BJ (cell line): ENCODE measurements around the gene ZNF688. TPM values are rescaled to one million over a fixed set of nuclear protein-coding genes. Genes with fewer than 3 reads are reported as not detected.

Experiments used
- CTCF ChIA-PET: fragments of 350-600 bp; formaldehyde crosslinking; extraction: SDS; loops from one replicate; lab custom pipeline; 2021; ENCODE audit warnings: antibody characterized with exemption, inconsistent platforms; lab: Yijun Ruan, JAX
- POLR2A ChIA-PET: fragments of 300-600 bp; sonication (Branson Sonifier 250); formaldehyde crosslinking; extraction: SDS; loops from one replicate; lab custom pipeline; 2021; ENCODE audit warnings: antibody characterized with exemption; lab: Charles Lee
- DNase-seq: peaks from one replicate; pipeline ENCODE4 v3.0.0-alpha.2; 2011; ENCODE audit warnings: low read depth
- H3K27me3 ChIP-seq: 2 replicates; pipeline ENCODE4 v1.6.0; 2011; ENCODE audit warnings: low read length; ENCODE audit not compliant: control insufficient read depth, insufficient read depth
- H3K36me3 ChIP-seq: 2 replicates; pipeline ENCODE4 v1.5.1; 2011; ENCODE audit warnings: low read length; ENCODE audit not compliant: control insufficient read depth, insufficient read depth
- H3K4me3 ChIP-seq: 2 replicates; pipeline ENCODE4 v1.5.1; 2011; ENCODE audit warnings: low read depth, mild to moderate bottlenecking, control low read depth, low read length
- CTCF ChIP-seq: IDR thresholded peaks from 2 replicates; pipeline ENCODE4 v1.5.1; 2011; ENCODE audit warnings: low read depth, mild to moderate bottlenecking, control low read depth, inconsistent platforms, low read length, moderate library complexity; ENCODE audit not compliant: insufficient read depth
- polyA plus RNA-seq: library from polyadenylated mRNA; depleted of rRNA; stranded (reverse); fragments of >200 nt; gene quantifications from 2 replicates; pipeline ENCODE4 v1.2.3, GENCODE V29; 2011

Gene ZNF688
- polyA plus RNA-seq, 1 experiment, result 6.3 TPM

- peaks cover 2% of the 10 kb centered on the region for H3K36me3 ChIP-seq
- POLR2A ChIA-PET, result interaction anchor here (0.6 to 1.0 kb wide), 2 partner anchors 18 to 75 kb away, joined by 3 to 4 read pairs; partner anchors contain the start of gene ZNF689
- DNase-seq, result no peak
- H3K27me3 ChIP-seq, result no peaks in the 10 kb centered on the region
- peak overlapping the region; percentile 56 for H3K4me3 ChIP-seq
- peak; percentile 87 for TF ChIP-seq CTCF
- CTCF ChIA-PET, result interaction anchor here (0.6 to 2.6 kb wide), 15 partner anchors 9 to 157 kb away, joined by 3 to 13 read pairs (median 4); partner anchors contain the start of genes DCTPP1 and ZNF764
Measured at GRCh38 chr16:30535777-30536190, 35.7 kb downstream of the ZNF688 start.

GRCh38 chr16:30535106-30535776 lies 36.3 kb downstream of the ZNF688 start:
- no peak for DNase-seq
- H3K36me3 ChIP-seq, result peaks cover 2% of the 10 kb centered on the region
- H3K4me3 ChIP-seq, result peak overlapping the region; percentile 56
- CTCF ChIA-PET, result interaction anchor here (0.6 to 2.6 kb wide), 16 partner anchors 11 to 157 kb away, joined by 3 to 13 read pairs (median 4); partner anchors contain the start of genes DCTPP1, PRR14 and ZNF764
- H3K27me3 ChIP-seq, result no peaks in the 10 kb centered on the region
- no peak for TF ChIP-seq CTCF
- POLR2A ChIA-PET, result interaction anchor here (0.6 to 1.0 kb wide), 2 partner anchors 19 to 75 kb away, joined by 3 to 4 read pairs; partner anchors contain the start of gene ZNF689

GRCh38 chr16:30534368-30535105 lies 37.0 kb downstream of the ZNF688 start, which contains the start of gene ZNF747:
ZNF747 (minus strand) TSS chr16:30534858; CDS start chr16:30534679, 179 bp downstream.
- ChIA-PET POLR2A (no interaction called here), CTCF (interaction anchor here (1.0 to 2.6 kb wide), 7 partner anchors 9 to 116 kb away, joined by 3 to 13 read pairs (median 5); partner anchors contain the start of genes DCTPP1, PRR14 and ZNF764)
- TF ChIP-seq CTCF, result no peak
- Histone ChIP-seq H3K4me3 (peak within 1 kb of the TSS; percentile 56), H3K36me3 (peaks cover 2% of the 10 kb centered on the region), H3K27me3 (no peaks in the 10 kb centered on the region)
- DNase-seq, result no peak

- peak overlapping the region; percentile 56 for H3K4me3 ChIP-seq
- H3K27me3 ChIP-seq, result no peaks in the 10 kb centered on the region
- no peak for DNase-seq
- ChIA-PET CTCF (interaction anchor here (0.6 to 2.6 kb wide), 5 partner anchors 10 to 117 kb away, joined by 3 to 13 read pairs (median 3); partner anchors contain the start of gene PRR14), POLR2A (no interaction called here)
- no peak for TF ChIP-seq CTCF
- no peaks in the 10 kb centered on the region; the same call in none of the 2 replicates for H3K36me3 ChIP-seq
Measured at GRCh38 chr16:30533748-30534367, 37.7 kb downstream of the ZNF688 start.
